ENCODE data around the gene NEU1. TPM values are rescaled to one million over a fixed set of nuclear protein-coding genes. Genes with fewer than 3 reads are reported as not detected.

NEU1 gene
- total RNA-seq, 1 experiment from 2014 or later, result 15.1 TPM

GRCh38 chr6:31896493-31896855, 33.9 kb upstream of the NEU1 start:
- TF ChIP-seq ZFX (IDR thresholded peaks at IDR 0.05), result no peak
- TF ChIP-seq ZNF274 (IDR thresholded peaks at IDR 0.05; ENCODE audit: low read depth, low read length), result no peak
- TF ChIP-seq ELF1 (IDR thresholded peaks at IDR 0.05; ENCODE audit: borderline replicate concordance, low read depth), result no peak
- TF ChIP-seq CBX3 (IDR thresholded peaks at IDR 0.05; ENCODE audit: low read depth), result no peak
- no peak for TF ChIP-seq JUND (IDR thresholded peaks at IDR 0.05)
- no peak for TF ChIP-seq SP1 (IDR thresholded peaks at IDR 0.05; ENCODE audit: low read depth)
- no peak for TF ChIP-seq MAX (IDR thresholded peaks at IDR 0.05)
- no peak for TF ChIP-seq EZH2 (IDR thresholded peaks at IDR 0.05)
- TF ChIP-seq EZH2phosphoT487 (IDR thresholded peaks at IDR 0.05; ENCODE audit: borderline replicate concordance), result no peak
- no peak for TF ChIP-seq REST (IDR thresholded peaks at IDR 0.05; ENCODE audit: low read depth)
- no peak for TF ChIP-seq POLR2A (IDR thresholded peaks at IDR 0.05; ENCODE audit: borderline replicate concordance, extremely low read depth, insufficient read depth, insufficient read length)
- Histone ChIP-seq H3K4me1 (ENCODE audit: control insufficient read depth in 1 of 2, insufficient read depth in 2 of 2, low read length in 2 of 2) (peaks cover 12 to 22% of the 10 kb centered on the region in 2 experiments), H3K36me3 (ENCODE audit: control insufficient read depth in 1 of 2, insufficient read depth in 2 of 2, low read length in 2 of 2) (peaks cover 13 to 30% of the 10 kb centered on the region in 2 experiments), H4K20me1 (ENCODE audit: insufficient read depth) (0 out of 2 replicates have a peak, but pooled peaks cover under 1% of the 10 kb centered on the region), H3K79me2 (ENCODE audit: insufficient read depth, low read length) (peaks cover 18% of the 10 kb centered on the region; the same call in 1 of the 2 replicates), H3K9me3 (ENCODE audit: control insufficient read depth in 1 of 2, insufficient read depth in 1 of 2, low read depth in 1 of 2, low read length in 2 of 2) (no peaks in the 10 kb centered on the region), H3K9me2 (ENCODE audit: insufficient read depth) (no peaks in the 10 kb centered on the region), H2AFZ (ENCODE audit: low read depth, low read length, poor library complexity, severe bottlenecking) (no peak overlapping the region), H3K27me3 (ENCODE audit: insufficient read depth, low read length) (no peaks in the 10 kb centered on the region), H3K4me2 (ENCODE audit: low read length) (peak overlapping the region; percentile 95), H3K9ac (ENCODE audit: low read length) (peak overlapping the region; percentile 93), H3K4me3 (replicated peaks in 1 of 2; ENCODE audit: low read depth in 1 of 2, low read length in 2 of 2) (peak overlapping the region; percentile 82 to 98), H3K27ac (ENCODE audit: low read depth, low read length) (peak overlapping the region; percentile 76)
- intact Hi-C loops (cut with micrococcal nuclease), result loop anchor here (5.0 kb wide), 1 partner anchor 229 kb away; the partner anchor contains the start of genes CSNK2B and LY6G5B
- POLR2A ChIA-PET, result interaction anchor here (1.2 kb wide), 1 partner anchor 69 kb away, joined by 3 read pairs; the partner anchor contains the start of gene HSPA1B
- DNase-seq (ENCODE audit: low read depth, low spot score), result no peak
- no peak for ATAC-seq
- no TSS peak for BruUV-seq (replicated peaks)
- RAD21 ChIA-PET (ENCODE audit: low non-redundant PET in 1 of 2, low total read pairs in 2 of 2, uncharacterized antibody in 2 of 2, unreplicated experiment in 2 of 2), result no interaction called here
- CTCF ChIA-PET, result no interaction called here

All from HCT116 (cell line).